Uterus (tissue), 4 donors: ENCODE data around the gene FAIM. TPM values are rescaled to one million over a fixed set of nuclear protein-coding genes. Genes with fewer than 3 reads are reported as not detected.
"Not testable (repeated sequence)": the region's sequence is repeated elsewhere in the genome, so short reads cannot be mapped to it uniquely, and the experiment has no call there.

Experiments
- DNase-seq, 2 donors: peaks; one replicate each; pipeline ENCODE4 v3.0.0-alpha.2; 2019 to 2020
- H3K27ac ChIP-seq, 2 donors: fragments of 200-600 bp; sonication (generic); 1 replicate in 1 of 2; 2 replicates in 1 of 2; pipeline ENCODE4 v1.5.1; 2016 to 2018
- H3K27me3 ChIP-seq, 2 donors: fragments of 200-600 bp; sonication (generic); one replicate each; pipeline ENCODE4 v1.5.1; 2018 to 2019; ENCODE audit warnings: control low read depth in 1 of 2
- H3K36me3 ChIP-seq, 2 donors: fragments of 200-600 bp; sonication (generic); one replicate each; pipeline ENCODE4 v1.5.1; 2019; ENCODE audit warnings: control low read depth in 1 of 2
- H3K4me1 ChIP-seq, 2 donors: fragments of 200-600 bp; sonication (generic); one replicate each; pipeline ENCODE4 v1.5.1; 2018 to 2019; ENCODE audit warnings: control low read depth in 1 of 2
- H3K4me3 ChIP-seq, 2 donors: fragments of 200-600 bp; sonication (generic); 1 replicate in 1 of 2; 2 replicates in 1 of 2; pipeline ENCODE4 v1.5.1; 2018 to 2019; ENCODE audit warnings: mild to moderate bottlenecking in 1 of 2
- H3K9me3 ChIP-seq, 2 donors: fragments of 200-600 bp; sonication (generic); one replicate each; pipeline ENCODE4 v1.5.1; 2019; ENCODE audit warnings: control low read depth in 1 of 2
- CTCF ChIP-seq, 4 experiments: fragments of 200-600 bp in 2 of 4; fragments of 450-650 bp in 2 of 4; sonication (generic) in 2 of 4; IDR thresholded peaks; one replicate each; pipeline ENCODE4 v1.5.1; 2016 to 2019; ENCODE audit warnings: antibody characterized with exemption in 4 of 4, mild to moderate bottlenecking in 2 of 4, moderate library complexity in 1 of 4
- POLR2A ChIP-seq, 2 donors: fragments of 450-650 bp; IDR thresholded peaks; one replicate each; pipeline ENCODE4 v1.6.1; 2016; ENCODE audit warnings: antibody characterized with exemption in 2 of 2, mild to moderate bottlenecking in 1 of 2, moderate library complexity in 1 of 2
- intact Hi-C: fragments of 100-400 bp; cut with DNase I; formaldehyde crosslinking; loops from one replicate; pipeline ENCODE4 v1.15.1; 2023; ENCODE audit warnings: low total_unique reads
- total RNA-seq, 4 donors: library from RNA; depleted of rRNA in 3 of 4; stranded (reverse); fragments of >200 nt in 3 of 4; gene quantifications; one replicate each; pipeline versions ENCODE4 v1.1.0 to v1.2.4, GENCODE V29; 2014 to 2023
- donor health status: DM: yes; HTN: yes; CAD: no.

FAIM gene
- total RNA-seq, 4 donors from 2014 or later, result 1.3 to 17.6 (median 8.9) TPM

GRCh38 chr3:138594935-138595610 lies 13.5 kb upstream of the FAIM start:
- no peak for DNase-seq
- Histone ChIP-seq H3K27me3 (no peaks in the 10 kb centered on the region), H3K4me1 (peaks cover 0 to 5% of the 10 kb centered on the region in 2 donors), H3K9me3 (no peaks in the 10 kb centered on the region), H3K27ac (peak overlapping the region; percentile 89 to 95), H3K4me3 (peak overlapping the region in 1 of 2 donors; percentile 68), H3K36me3 (no peaks in the 10 kb centered on the region)
- TF ChIP-seq CTCF (IDR thresholded peaks at IDR 0.05) (no peak), POLR2A (IDR thresholded peaks at IDR 0.05) (no peak)
- intact Hi-C loops, result loop anchor here (5.0 to 10.0 kb wide), 2 partner anchors 322 to 750 kb away; partner anchors contain the start of gene MRPS22

- intact Hi-C loops, result loop anchor here (10.0 kb wide), 1 partner anchor 747 kb away; the partner anchor contains the start of gene MRPS22
- not testable (repeated sequence) for H3K36me3 ChIP-seq, H3K9me3 ChIP-seq, H3K4me3 ChIP-seq, H3K4me1 ChIP-seq, H3K27me3 ChIP-seq, H3K27ac ChIP-seq, DNase-seq
These were observed 11.2 kb upstream of the FAIM start for GRCh38 chr3:138597186-138597976.

- H3K4me3 ChIP-seq, result no peak overlapping the region
- no peaks in the 10 kb centered on the region for H3K27me3 ChIP-seq
- intact Hi-C loops, result loop anchor here (10.0 kb wide), 1 partner anchor 746 kb away; the partner anchor contains the start of gene MRPS22
- H3K4me1 ChIP-seq, result no peaks in the 10 kb centered on the region
- H3K9me3 ChIP-seq, result no peaks in the 10 kb centered on the region
- no peak overlapping the region for H3K27ac ChIP-seq
- no peak for DNase-seq
- no peaks in the 10 kb centered on the region for H3K36me3 ChIP-seq
- no peak for TF ChIP-seq POLR2A (IDR thresholded peaks at IDR 0.05)
These were observed 10.0 kb upstream of the FAIM start for GRCh38 chr3:138598534-138598933.

GRCh38 chr3:138600100-138600745 lies 8.3 kb upstream of the FAIM start:
- intact Hi-C loops, result no loop called here
- Histone ChIP-seq H3K27ac (no peak overlapping the region), H3K4me1 (no peaks in the 10 kb centered on the region), H3K27me3 (no peaks in the 10 kb centered on the region), H3K36me3 (no peaks in the 10 kb centered on the region), H3K9me3 (no peaks in the 10 kb centered on the region), H3K4me3 (no peak overlapping the region)
- DNase-seq, result no peak
- TF ChIP-seq POLR2A (IDR thresholded peaks at IDR 0.05) (no peak), CTCF (IDR thresholded peaks at IDR 0.05) (no peak)

GRCh38 chr3:138601661-138602060 lies 6.9 kb upstream of the FAIM start:
- H3K4me1 ChIP-seq, H3K4me3 ChIP-seq, H3K36me3 ChIP-seq, H3K27me3 ChIP-seq, intact Hi-C loops, H3K9me3 ChIP-seq, H3K27ac ChIP-seq, DNase-seq: not testable (repeated sequence)

- H3K9me3 ChIP-seq, H3K4me3 ChIP-seq, H3K27me3 ChIP-seq, intact Hi-C loops, H3K4me1 ChIP-seq, H3K36me3 ChIP-seq, H3K27ac ChIP-seq, DNase-seq: not testable (repeated sequence)
These were observed 4.4 kb upstream of the FAIM start for GRCh38 chr3:138604106-138604595.

GRCh38 chr3:138609898-138610266 lies 1.3 kb downstream of the FAIM start:
- H3K27me3 ChIP-seq, result peaks cover 0 to 3% of the 10 kb centered on the region in 2 donors
- no peaks in the 10 kb centered on the region for H3K36me3 ChIP-seq
- H3K9me3 ChIP-seq, result no peaks in the 10 kb centered on the region
- no peak for DNase-seq
- peak overlapping the region; percentile 90 to 99 for H3K27ac ChIP-seq
- intact Hi-C loops, result no loop called here
- no peak for TF ChIP-seq CTCF (IDR thresholded peaks at IDR 0.05)
- no peak for TF ChIP-seq POLR2A (IDR thresholded peaks at IDR 0.05)
- peak overlapping the region; percentile 41 to 80 for H3K4me3 ChIP-seq
- H3K4me1 ChIP-seq, result no peaks in the 10 kb centered on the region
